Fibroblast of lung (primary cell): Measurements from ENCODE around the gene RASSF4.

Experiments used
- CTCF ChIP-seq, 2 donors: IDR thresholded peaks in 1 of 2; conservative IDR thresholded peaks in 1 of 2; 1 replicate in 1 of 2; 2 replicates in 1 of 2; pipeline ENCODE4 v1.5.1; 2011 to 2012; ENCODE audit warnings: low read length in 2 of 2, control low read depth in 1 of 2, inconsistent platforms in 1 of 2, low read depth in 1 of 2, mild to moderate bottlenecking in 1 of 2
- EZH2 ChIP-seq: IDR thresholded peaks from 2 replicates; pipeline ENCODE4 v1.5.1; 2012; ENCODE audit warnings: low read length, control low read depth, mild to moderate bottlenecking; ENCODE audit errors: missing control alignments

- no peak for TF ChIP-seq CTCF (conservative IDR thresholded peaks at IDR 0.05 in 1 of 2, IDR thresholded peaks at IDR 0.05 in 1 of 2; ENCODE audit: low read depth in 1 of 2, low read length in 2 of 2)
- no peak for TF ChIP-seq EZH2
These were observed 5.6 kb upstream of the RASSF4 start for GRCh38 chr10:44954042-44954441.
